Spleen (tissue), 11 donors: ENCODE results near the gene IGSF21. TPM values are rescaled to one million over a fixed set of nuclear protein-coding genes. Genes with fewer than 3 reads are reported as not detected.

Experiments
- DNase-seq: peaks from one replicate; pipeline ENCODE4 v3.0.0-alpha.2; 2020
- H3K27ac ChIP-seq, 8 donors: fragments of 200-600 bp; sonication (generic) in 7 of 8; 1 replicate in 4 of 8; 2 replicates in 4 of 8; pipeline versions ENCODE4 v1.5.0 to v1.8.0; 2016 to 2021; ENCODE audit warnings: inconsistent platforms in 4 of 8, mild to moderate bottlenecking in 4 of 8, moderate library complexity in 1 of 8
- H3K27me3 ChIP-seq, 7 donors: fragments of 200-600 bp; sonication (generic) in 6 of 7; replicated peaks in 1 of 7; 1 replicate in 4 of 7; 2 replicates in 3 of 7; pipeline versions ENCODE4 v1.5.0 to v1.8.0; 2016 to 2021; ENCODE audit warnings: inconsistent platforms in 3 of 7, mild to moderate bottlenecking in 1 of 7
- H3K36me3 ChIP-seq, 6 donors: fragments of 200-600 bp; sonication (generic) in 5 of 6; 1 replicate in 4 of 6; 2 replicates in 2 of 6; pipeline versions ENCODE4 v1.5.0 to v1.8.0; 2016 to 2021; ENCODE audit warnings: inconsistent platforms in 2 of 6
- H3K4me1 ChIP-seq, 6 donors: fragments of 200-600 bp; sonication (generic) in 5 of 6; 1 replicate in 3 of 6; 2 replicates in 3 of 6; pipeline versions ENCODE4 v1.5.0 to v1.8.0; 2016 to 2021; ENCODE audit warnings: inconsistent platforms in 3 of 6
- H3K4me3 ChIP-seq, 8 donors: fragments of 200-600 bp; sonication (generic) in 7 of 8; 1 replicate in 4 of 8; 2 replicates in 4 of 8; pipeline versions ENCODE4 v1.5.0 to v1.8.0; 2016 to 2021; ENCODE audit warnings: inconsistent platforms in 4 of 8, mild to moderate bottlenecking in 4 of 8, moderate library complexity in 2 of 8
- H3K9me3 ChIP-seq, 8 donors: fragments of 200-600 bp; sonication (generic) in 7 of 8; 1 replicate in 4 of 8; 2 replicates in 4 of 8; pipeline versions ENCODE4 v1.5.0 to v1.8.0; 2016 to 2021; ENCODE audit warnings: inconsistent platforms in 4 of 8
- CTCF ChIP-seq, 11 experiments: fragments of 200-600 bp in 7 of 11; fragments of 450-650 bp in 4 of 11; sonication (generic) in 4 of 11; IDR thresholded peaks in 8 of 11; conservative IDR thresholded peaks in 3 of 11; 1 replicate in 7 of 11; 2 replicates in 4 of 11; pipeline versions ENCODE4 v1.4.0 to v1.8.0; 2016 to 2021; ENCODE audit warnings: antibody characterized with exemption in 11 of 11, inconsistent platforms in 4 of 11, mild to moderate bottlenecking in 1 of 11
- POLR2A ChIP-seq, 3 donors: fragments of 450-650 bp; IDR thresholded peaks; one replicate each; pipeline ENCODE4 v1.5.1; 2017; ENCODE audit warnings: antibody characterized with exemption in 3 of 3, mild to moderate bottlenecking in 1 of 3
- POLR2AphosphoS5 ChIP-seq, 3 donors: sonication (generic); formaldehyde crosslinking; IDR thresholded peaks; one replicate each; pipeline ENCODE4 v1.5.1; 2017; ENCODE audit warnings: antibody characterized with exemption in 3 of 3
- WGBS, 5 donors: extraction: QIAGEN DNeasy Blood & Tissue Kit in 3 of 5; methylation state at CpG; one replicate each; pipeline versions ENCODE4 v1.1.5 to v1.1.7; 2013 to 2018; 5-methylcytosine and 5-hydroxymethylcytosine counted together
- intact Hi-C: fragments of 100-400 bp; cut with DNase I; formaldehyde crosslinking; loops from one replicate; pipeline ENCODE4 v1.15.0; 2023; ENCODE audit warnings: low total_unique reads
- polyA plus RNA-seq, 3 donors: library from polyadenylated mRNA; stranded (reverse); fragments of 200-250 nt; gene quantifications; one replicate each; pipeline ENCODE4 v1.2.1, GENCODE V29; 2013
- total RNA-seq, 7 donors: library from RNA; depleted of rRNA in 3 of 7; stranded (reverse); fragments of >200 nt in 3 of 7; fragmentation: NEBNext Ultra II Directional in 4 of 7; extraction: Animal tissue kit (Norgen Biotek cat#: 25700) in 4 of 7; gene quantifications; one replicate each; pipeline versions ENCODE4 v1.1.0 to v1.2.1, GENCODE V29; 2016 to 2021
- donor health status: healthy with polysubstance abuse.
- donor health status: DM: no; HTN: no; CAD: no; lungs with moderate emphysema.
- donor health status: DM: no; HTN: no; CAD: no.
- donor health status: Bipolar disorder and iron deficiency.
- donor health status: healthy.
- donor health status: DM: no; HTN: no; CAD: no.
- donor health status: DM: yes; HTN: yes; CAD: no.

IGSF21 gene
- total and polyA plus RNA-seq, 10 donors, result 1.6 to 35.0 (median 20.6) TPM

- peaks cover 0 to 15% (median 3%) of the 10 kb centered on the region in 8 donors for H3K9me3 ChIP-seq
- no peaks in the 10 kb centered on the region for H3K36me3 ChIP-seq
- intact Hi-C loops, result no loop called here
- no peak for DNase-seq
- H3K27ac ChIP-seq, result no peak overlapping the region
- peaks cover 0 to 48% (median 0%) of the 10 kb centered on the region in 7 donors for H3K27me3 ChIP-seq
- TF ChIP-seq CTCF (IDR thresholded peaks at IDR 0.05 in 8 of 11, conservative IDR thresholded peaks at IDR 0.05 in 3 of 11), result no peak
- no peak for TF ChIP-seq POLR2AphosphoS5 (IDR thresholded peaks at IDR 0.05)
- no peak for TF ChIP-seq POLR2A (IDR thresholded peaks at IDR 0.05)
- no peak overlapping the region for H3K4me3 ChIP-seq
- WGBS, 5 donors, result 93 to 94% (median 93%) methylated on average over 14 of the region's 14 CpGs
- no peaks in the 10 kb centered on the region for H3K4me1 ChIP-seq
These were observed 47.2 kb upstream of the IGSF21 start for GRCh38 chr1:18060366-18060765.

- 54 to 68% (median 63%) methylated on average over 3 of the region's 3 CpGs for WGBS, 5 donors
- H3K27me3 ChIP-seq, result peaks cover 0 to 44% (median 0%) of the 10 kb centered on the region in 7 donors
- intact Hi-C loops, result no loop called here
- no peak for DNase-seq
- H3K36me3 ChIP-seq, result no peaks in the 10 kb centered on the region
- TF ChIP-seq CTCF (IDR thresholded peaks at IDR 0.05 in 8 of 11, conservative IDR thresholded peaks at IDR 0.05 in 3 of 11) (no peak), POLR2AphosphoS5 (IDR thresholded peaks at IDR 0.05) (no peak), POLR2A (IDR thresholded peaks at IDR 0.05) (no peak)
- H3K27ac ChIP-seq, result no peak overlapping the region
- H3K4me1 ChIP-seq, result no peaks in the 10 kb centered on the region
- peaks cover 0 to 15% (median 3%) of the 10 kb centered on the region in 8 donors for H3K9me3 ChIP-seq
- no peak overlapping the region for H3K4me3 ChIP-seq
These were observed 45.4 kb upstream of the IGSF21 start for GRCh38 chr1:18062185-18062584.

- Histone ChIP-seq H3K27ac (no peak overlapping the region), H3K4me1 (no peaks in the 10 kb centered on the region), H3K4me3 (no peak overlapping the region), H3K27me3 (peaks cover 0 to 21% (median 0%) of the 10 kb centered on the region in 7 donors), H3K36me3 (no peaks in the 10 kb centered on the region), H3K9me3 (peaks cover 0 to 15% (median 3%) of the 10 kb centered on the region in 8 donors)
- intact Hi-C loops, result no loop called here
- TF ChIP-seq POLR2AphosphoS5 (IDR thresholded peaks at IDR 0.05) (no peak), CTCF (IDR thresholded peaks at IDR 0.05 in 8 of 11, conservative IDR thresholded peaks at IDR 0.05 in 3 of 11) (no peak), POLR2A (IDR thresholded peaks at IDR 0.05) (no peak)
- no peak for DNase-seq
- 17 to 28% (median 20%) methylated on average over 7 of the region's 7 CpGs for WGBS, 5 donors
These were observed 43.1 kb upstream of the IGSF21 start for GRCh38 chr1:18064534-18064933.

- TF ChIP-seq POLR2A (IDR thresholded peaks at IDR 0.05), result no peak
- no peak for TF ChIP-seq CTCF (IDR thresholded peaks at IDR 0.05 in 8 of 11, conservative IDR thresholded peaks at IDR 0.05 in 3 of 11)
- TF ChIP-seq POLR2AphosphoS5 (IDR thresholded peaks at IDR 0.05), result no peak
These were observed 41.0 kb upstream of the IGSF21 start for GRCh38 chr1:18066576-18066975.

More at GRCh38 chr1:18066576-18066975, 41.0 kb upstream of the IGSF21 start:
- WGBS, 5 donors, result 67 to 80% (median 69%) methylated on average over 5 of the region's 5 CpGs
- no peaks in the 10 kb centered on the region for H3K4me1 ChIP-seq
- no peak overlapping the region for H3K4me3 ChIP-seq
- no peak overlapping the region for H3K27ac ChIP-seq
- H3K27me3 ChIP-seq, result peaks cover 0 to 23% (median 0%) of the 10 kb centered on the region in 7 donors
- intact Hi-C loops, result no loop called here
- no peaks in the 10 kb centered on the region for H3K36me3 ChIP-seq
- peaks cover 0 to 13% (median 3%) of the 10 kb centered on the region in 8 donors for H3K9me3 ChIP-seq
- no peak for DNase-seq
